HL-60 (cell line): ENCODE data around the gene BCL11B.

Experiments used
- POLR2AphosphoS5 ChIP-seq: IDR thresholded peaks from 2 replicates; pipeline ENCODE4 v1.6.1; 2012; ENCODE audit warnings: low read depth
- SPI1 ChIP-seq: IDR thresholded peaks from 2 replicates; pipeline ENCODE4 v1.6.1; 2012; ENCODE audit warnings: low read depth, mild to moderate bottlenecking, borderline replicate concordance
- TF ChIP-seq, protein P1 (sequence below): IDR thresholded peaks from one replicate; pipeline ENCODE4 v1.5.1; 2011; ENCODE audit warnings: low read length, control low read depth, inconsistent platforms; ENCODE audit not compliant: insufficient read depth
- TF ChIP-seq, protein P2 (sequence below): IDR thresholded peaks from 2 replicates; pipeline ENCODE4 v1.6.1; 2012; ENCODE audit warnings: low read depth; ENCODE audit not compliant: insufficient replicate concordance

- TF ChIP-seq, protein P1, sequence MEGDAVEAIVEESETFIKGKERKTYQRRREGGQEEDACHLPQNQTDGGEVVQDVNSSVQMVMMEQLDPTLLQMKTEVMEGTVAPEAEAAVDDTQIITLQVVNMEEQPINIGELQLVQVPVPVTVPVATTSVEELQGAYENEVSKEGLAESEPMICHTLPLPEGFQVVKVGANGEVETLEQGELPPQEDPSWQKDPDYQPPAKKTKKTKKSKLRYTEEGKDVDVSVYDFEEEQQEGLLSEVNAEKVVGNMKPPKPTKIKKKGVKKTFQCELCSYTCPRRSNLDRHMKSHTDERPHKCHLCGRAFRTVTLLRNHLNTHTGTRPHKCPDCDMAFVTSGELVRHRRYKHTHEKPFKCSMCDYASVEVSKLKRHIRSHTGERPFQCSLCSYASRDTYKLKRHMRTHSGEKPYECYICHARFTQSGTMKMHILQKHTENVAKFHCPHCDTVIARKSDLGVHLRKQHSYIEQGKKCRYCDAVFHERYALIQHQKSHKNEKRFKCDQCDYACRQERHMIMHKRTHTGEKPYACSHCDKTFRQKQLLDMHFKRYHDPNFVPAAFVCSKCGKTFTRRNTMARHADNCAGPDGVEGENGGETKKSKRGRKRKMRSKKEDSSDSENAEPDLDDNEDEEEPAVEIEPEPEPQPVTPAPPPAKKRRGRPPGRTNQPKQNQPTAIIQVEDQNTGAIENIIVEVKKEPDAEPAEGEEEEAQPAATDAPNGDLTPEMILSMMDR: no peak
- TF ChIP-seq, protein P2, sequence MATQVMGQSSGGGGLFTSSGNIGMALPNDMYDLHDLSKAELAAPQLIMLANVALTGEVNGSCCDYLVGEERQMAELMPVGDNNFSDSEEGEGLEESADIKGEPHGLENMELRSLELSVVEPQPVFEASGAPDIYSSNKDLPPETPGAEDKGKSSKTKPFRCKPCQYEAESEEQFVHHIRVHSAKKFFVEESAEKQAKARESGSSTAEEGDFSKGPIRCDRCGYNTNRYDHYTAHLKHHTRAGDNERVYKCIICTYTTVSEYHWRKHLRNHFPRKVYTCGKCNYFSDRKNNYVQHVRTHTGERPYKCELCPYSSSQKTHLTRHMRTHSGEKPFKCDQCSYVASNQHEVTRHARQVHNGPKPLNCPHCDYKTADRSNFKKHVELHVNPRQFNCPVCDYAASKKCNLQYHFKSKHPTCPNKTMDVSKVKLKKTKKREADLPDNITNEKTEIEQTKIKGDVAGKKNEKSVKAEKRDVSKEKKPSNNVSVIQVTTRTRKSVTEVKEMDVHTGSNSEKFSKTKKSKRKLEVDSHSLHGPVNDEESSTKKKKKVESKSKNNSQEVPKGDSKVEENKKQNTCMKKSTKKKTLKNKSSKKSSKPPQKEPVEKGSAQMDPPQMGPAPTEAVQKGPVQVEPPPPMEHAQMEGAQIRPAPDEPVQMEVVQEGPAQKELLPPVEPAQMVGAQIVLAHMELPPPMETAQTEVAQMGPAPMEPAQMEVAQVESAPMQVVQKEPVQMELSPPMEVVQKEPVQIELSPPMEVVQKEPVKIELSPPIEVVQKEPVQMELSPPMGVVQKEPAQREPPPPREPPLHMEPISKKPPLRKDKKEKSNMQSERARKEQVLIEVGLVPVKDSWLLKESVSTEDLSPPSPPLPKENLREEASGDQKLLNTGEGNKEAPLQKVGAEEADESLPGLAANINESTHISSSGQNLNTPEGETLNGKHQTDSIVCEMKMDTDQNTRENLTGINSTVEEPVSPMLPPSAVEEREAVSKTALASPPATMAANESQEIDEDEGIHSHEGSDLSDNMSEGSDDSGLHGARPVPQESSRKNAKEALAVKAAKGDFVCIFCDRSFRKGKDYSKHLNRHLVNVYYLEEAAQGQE: no peak
- no peak for TF ChIP-seq POLR2AphosphoS5
- TF ChIP-seq SPI1: no peak
Measured at GRCh38 chr14:99174081-99174769, 97.8 kb downstream of the BCL11B start.
